HepG2 (cell line): Measurements from ENCODE around the gene PPM1H. TPM values are rescaled to one million over a fixed set of nuclear protein-coding genes. Genes with fewer than 3 reads are reported as not detected.

Experiments used
- ATAC-seq: fragments of 200-7000 bp; cut with Tn5 transposase; 3 replicates; pipeline ENCODE4 v1.9.1; 2020; ENCODE audit warnings: mild to moderate bottlenecking, moderate library complexity
- BruUV-seq: library from RNA; stranded (reverse); fragments of 400-500 nt; replicated peaks from 2 replicates; lab custom pipeline; 2021; lab: Mats Ljungman, UMichigan
- CTCF ChIA-PET: fragments of 300-600 bp; formaldehyde crosslinking; extraction: SDS; loops from one replicate; lab custom pipeline; 2021; ENCODE audit warnings: low total read pairs, inconsistent platforms, low intra/inter-chr PET ratio; lab: Yijun Ruan, JAX
- POLR2A ChIA-PET: fragments of 350-600 bp; sonication (Branson Sonifier 250); formaldehyde crosslinking; loops from one replicate; lab custom pipeline; 2020; ENCODE audit warnings: antibody characterized with exemption, inconsistent platforms; lab: Yijun Ruan, JAX
- DNase-seq: peaks from one replicate; pipeline ENCODE4 v3.0.0-alpha.2; 2015; ENCODE audit warnings: low spot score
- FAIRE-seq: peaks from 3 replicates; lab custom pipeline; 2011; peaks lifted over from hg19 to GRCh38; lab: Jason Lieb, UNC
- H2AFZ ChIP-seq: one replicate; pipeline ENCODE4 v1.6.1; 2011; ENCODE audit warnings: low read length, inconsistent platforms
- H3K27ac ChIP-seq: fragments of 300-600 bp; 3 replicates; pipeline ENCODE4 v1.8.0; 2011; ENCODE audit warnings: mixed run types, mild to moderate bottlenecking, mixed read lengths, low read length, inconsistent platforms; ENCODE audit not compliant: insufficient read depth; ENCODE audit errors: extremely low read length
- H3K27me3 ChIP-seq, 2 experiments: fragments of 200-600 bp in 1 of 2; 2 replicates in 1 of 2; 3 replicates in 1 of 2; pipeline versions ENCODE4 v1.6.0 to v1.8.0; 2011; ENCODE audit warnings: low read length in 2 of 2, mild to moderate bottlenecking in 2 of 2, moderate library complexity in 2 of 2, inconsistent platforms in 1 of 2; ENCODE audit not compliant: insufficient read depth in 2 of 2, control insufficient read depth in 1 of 2
- H3K36me3 ChIP-seq, 2 experiments: fragments of 200-600 bp in 1 of 2; replicated peaks in 1 of 2; 2 replicates in 1 of 2; 3 replicates in 1 of 2; pipeline versions ENCODE4 v1.5.1 to v1.8.0; 2011; ENCODE audit warnings: low read length in 2 of 2, inconsistent platforms in 1 of 2; ENCODE audit not compliant: insufficient read depth in 2 of 2, control insufficient read depth in 1 of 2
- H3K4me1 ChIP-seq: 2 replicates; pipeline ENCODE4 v1.5.1; 2012; ENCODE audit warnings: low read length, inconsistent platforms; ENCODE audit not compliant: insufficient read depth
- H3K4me2 ChIP-seq: 2 replicates; pipeline ENCODE4 v1.6.0; 2011; ENCODE audit warnings: low read depth, low read length, inconsistent platforms
- H3K4me3 ChIP-seq, 3 experiments: fragments of 200-600 bp in 1 of 3; sonication (generic), shearing (Covaris generic) in 1 of 3; replicated peaks in 1 of 3; 2 replicates each; pipeline ENCODE4 v1.5.1; 2011 to 2016; ENCODE audit warnings: low read length in 3 of 3, inconsistent platforms in 2 of 3, low read depth in 2 of 3, mild to moderate bottlenecking in 2 of 3, control low read depth in 1 of 3, mixed read lengths in 1 of 3; ENCODE audit not compliant: insufficient read depth in 1 of 3
- H3K79me2 ChIP-seq: one replicate; pipeline ENCODE4 v1.6.1; 2011; ENCODE audit warnings: low read length, inconsistent platforms; ENCODE audit not compliant: insufficient read depth
- H3K9ac ChIP-seq: 2 replicates; pipeline ENCODE4 v1.6.0; 2011; ENCODE audit warnings: mild to moderate bottlenecking, low read depth, low read length, inconsistent platforms; ENCODE audit not compliant: insufficient read depth
- H3K9me3 ChIP-seq: 2 replicates; pipeline ENCODE4 v1.5.1; 2012; ENCODE audit warnings: mild to moderate bottlenecking, low read length
- H4K20me1 ChIP-seq: 2 replicates; pipeline ENCODE4 v1.6.0; 2011; ENCODE audit warnings: inconsistent platforms, mild to moderate bottlenecking, low read length, moderate library complexity; ENCODE audit not compliant: insufficient read depth
- E2F5 ChIP-seq: sonication (generic); formaldehyde crosslinking; conservative IDR thresholded peaks from 2 replicates; pipeline ENCODE4 v1.4.0; 2020; ENCODE audit warnings: missing genetic modification reagents
- ELF4 ChIP-seq: sonication (generic); formaldehyde crosslinking; IDR thresholded peaks from 2 replicates; pipeline ENCODE4 v1.5.0; 2020; ENCODE audit warnings: missing genetic modification reagents, mild to moderate bottlenecking, moderate library complexity, borderline replicate concordance
- HNRNPUL1 ChIP-seq: fragments of 200-400 bp; formaldehyde crosslinking; IDR thresholded peaks from 2 replicates; pipeline ENCODE4 v1.6.1; 2017; ENCODE audit warnings: low read depth, mild to moderate bottlenecking, low read length, moderate library complexity
- MIXL1 ChIP-seq: IDR thresholded peaks from 2 replicates; pipeline ENCODE4 v1.6.1; 2016
- NFIC ChIP-seq: IDR thresholded peaks from 2 replicates; pipeline ENCODE4 v1.6.1; 2012; ENCODE audit warnings: mild to moderate bottlenecking, low read length, inconsistent platforms
- PAF1 ChIP-seq: IDR thresholded peaks from 2 replicates; pipeline ENCODE4 v1.6.1; 2016; ENCODE audit warnings: missing genetic modification reagents, missing compliant biosample characterization
- RARA ChIP-seq: IDR thresholded peaks from 2 replicates; pipeline ENCODE4 v1.6.1; 2016; ENCODE audit warnings: missing genetic modification reagents, missing compliant biosample characterization
- RFXAP ChIP-seq: sonication (generic); formaldehyde crosslinking; IDR thresholded peaks from 2 replicates; pipeline ENCODE4 v1.4.0; 2020; ENCODE audit warnings: missing genetic modification reagents, borderline replicate concordance
- ZBTB20 ChIP-seq: sonication (generic); formaldehyde crosslinking; IDR thresholded peaks from 2 replicates; pipeline ENCODE4 v1.8.1; 2023; ENCODE audit warnings: missing genetic modification reagents, low read depth, mild to moderate bottlenecking, borderline replicate concordance
- ZBTB33 ChIP-seq: sonication (generic); formaldehyde crosslinking; IDR thresholded peaks from 2 replicates; pipeline ENCODE4 v1.4.0; 2020; ENCODE audit warnings: missing genetic modification reagents
- ZFP36 ChIP-seq: fragments of 150-350 bp; IDR thresholded peaks from 2 replicates; pipeline ENCODE4 v1.6.1; 2018; ENCODE audit warnings: borderline replicate concordance, low read length, low read depth; ENCODE audit not compliant: partially characterized antibody
- ZFP91 ChIP-seq: sonication (generic); formaldehyde crosslinking; IDR thresholded peaks from 2 replicates; pipeline ENCODE4 v1.9.0; 2022; ENCODE audit warnings: missing genetic modification reagents, mild to moderate bottlenecking, borderline replicate concordance
- ZNF563 ChIP-seq: sonication (generic); formaldehyde crosslinking; IDR thresholded peaks from 2 replicates; pipeline ENCODE4 v1.8.0; 2022; ENCODE audit warnings: mild to moderate bottlenecking, moderate library complexity, missing genetic modification reagents
- ZNF83 ChIP-seq: sonication (generic); formaldehyde crosslinking; IDR thresholded peaks from 2 replicates; pipeline ENCODE4 v1.4.0; 2020; ENCODE audit warnings: missing genetic modification reagents, mild to moderate bottlenecking, borderline replicate concordance
- WGBS: methylation state at CpG from one replicate; pipeline ENCODE4 v1.1.6; 2017; ENCODE audit warnings: low lambda C conversion rate; 5-methylcytosine and 5-hydroxymethylcytosine counted together
- in situ Hi-C: cut with HindIII; loops from 2 replicates; pipeline ENCODE4 v1.10.0; 2017; ENCODE audit warnings: low pct_unique_long_range_greater_than_20kb; ENCODE audit not compliant: extremely low pct_ligation_motif_present
- intact Hi-C: fragments of 100-400 bp; cut with micrococcal nuclease; formaldehyde crosslinking; loops from one replicate; pipeline ENCODE4 v1.10.0; 2022; ENCODE audit not compliant: unreplicated experiment
- polyA plus RNA-seq, 8 experiments: library from polyadenylated mRNA; depleted of rRNA in 3 of 8; stranded (reverse) in 7 of 8; unstranded in 1 of 8; fragments of >200 nt; fragmentation: Illumina TruSeq in 4 of 8; extraction: Trizol in 4 of 8; gene quantifications; 2 replicates each; pipeline versions ENCODE4 v1.2.1 to v1.2.3, GENCODE V29; 2011 to 2016; ENCODE audit warnings: low read depth in 4 of 8, missing spikeins in 1 of 8, mixed read lengths in 1 of 8; ENCODE audit not compliant: insufficient read depth in 1 of 8
- total RNA-seq, 5 experiments: library from RNA; depleted of rRNA; stranded (reverse); fragments of >200 nt; fragmentation: Illumina TruSeq; extraction: Trizol; gene quantifications; 2 replicates each; pipeline ENCODE4 v1.2.3, GENCODE V29; 2016; ENCODE audit warnings: low read depth in 1 of 5
- TF ChIP-seq, protein P1 (sequence below): sonication (generic); formaldehyde crosslinking; IDR thresholded peaks from 2 replicates; pipeline ENCODE4 v1.5.0; 2020; ENCODE audit warnings: missing genetic modification reagents, mild to moderate bottlenecking, borderline replicate concordance
- TF ChIP-seq, protein P2 (sequence below): IDR thresholded peaks from 2 replicates; pipeline ENCODE4 v1.6.1; 2016; ENCODE audit warnings: missing genetic modification reagents, missing compliant biosample characterization

PPM1H gene
- total and polyA plus RNA-seq, 2 of the 13 experiments (the other 11 are each of a cell fraction or from before 2014, with no cell fraction given), result 29.1 to 38.1 TPM

DNA sequence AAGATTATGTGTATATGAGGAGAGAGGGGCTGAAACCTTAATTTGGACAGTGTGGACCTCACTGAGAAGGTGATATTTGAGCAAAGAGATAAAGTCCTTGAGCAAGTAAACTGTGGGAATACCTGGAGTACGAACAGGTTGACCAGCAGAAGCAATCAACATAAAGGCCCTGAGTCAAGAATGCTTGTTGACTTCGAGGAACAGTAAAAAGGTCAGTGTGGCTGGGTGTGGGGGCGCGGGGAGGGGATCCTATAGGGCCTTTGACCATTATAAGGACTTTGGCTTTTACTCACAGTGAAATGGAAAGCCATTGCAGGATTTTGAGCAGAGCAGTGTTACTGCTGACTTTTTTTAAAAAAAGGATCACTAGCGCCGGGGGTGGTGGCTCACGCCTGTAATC is 34.7 kb upstream of the PPM1H start (continued):
- TF ChIP-seq ZBTB33 (CRISPR knock-in tag), result 0 out of 2 replicates have a peak, but pooled peaks have one; percentile 34
- peak; percentile 53 for TF ChIP-seq RARA (CRISPR knock-in tag)
- no peak for TF ChIP-seq NFIC
- TF ChIP-seq, protein P1, sequence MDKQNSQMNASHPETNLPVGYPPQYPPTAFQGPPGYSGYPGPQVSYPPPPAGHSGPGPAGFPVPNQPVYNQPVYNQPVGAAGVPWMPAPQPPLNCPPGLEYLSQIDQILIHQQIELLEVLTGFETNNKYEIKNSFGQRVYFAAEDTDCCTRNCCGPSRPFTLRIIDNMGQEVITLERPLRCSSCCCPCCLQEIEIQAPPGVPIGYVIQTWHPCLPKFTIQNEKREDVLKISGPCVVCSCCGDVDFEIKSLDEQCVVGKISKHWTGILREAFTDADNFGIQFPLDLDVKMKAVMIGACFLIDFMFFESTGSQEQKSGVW (CRISPR knock-in tag), result no peak

- 2% methylated on average over 2 of the region's 2 CpGs for WGBS
- H2AFZ ChIP-seq, result no peak overlapping the region
- in situ Hi-C loops, result no loop called here
- ATAC-seq, result no peak
- no peaks in the 10 kb centered on the region for H3K79me2 ChIP-seq
- POLR2A ChIA-PET, result interaction anchor here (0.6 to 1.0 kb wide), 2 partner anchors 33 to 104 kb away, joined by 3 read pairs; partner anchors contain the start of gene PPM1H
- no peaks in the 10 kb centered on the region for H4K20me1 ChIP-seq
- DNase-seq, result no peak
- H3K36me3 ChIP-seq, result no peaks in the 10 kb centered on the region
- H3K9ac ChIP-seq, result peak overlapping the region; percentile 68
- H3K9me3 ChIP-seq, result no peaks in the 10 kb centered on the region
- H3K27me3 ChIP-seq, result no peaks in the 10 kb centered on the region
- peaks cover 98% of the 10 kb centered on the region for H3K4me1 ChIP-seq
- CTCF ChIA-PET, result no interaction called here
- intact Hi-C loops, result loop anchor here (1.0 to 2.0 kb wide), 3 partner anchors 10 to 75 kb away; partner anchors contain the start of gene PPM1H
- FAIRE-seq, result no peak
- BruUV-seq, result no TSS peak
- TF ChIP-seq E2F5 (CRISPR knock-in tag) (no peak), RFXAP (no peak), PAF1 (CRISPR knock-in tag) (no peak), MIXL1 (CRISPR knock-in tag) (no peak), ZBTB20 (no peak), HNRNPUL1 (no peak), ZFP36 (no peak), ZNF83 (CRISPR knock-in tag) (no peak), ZNF563 (no peak), ZFP91 (no peak), ELF4 (CRISPR knock-in tag) (no peak), RARA (CRISPR knock-in tag) (no peak)
- TF ChIP-seq, protein P2, sequence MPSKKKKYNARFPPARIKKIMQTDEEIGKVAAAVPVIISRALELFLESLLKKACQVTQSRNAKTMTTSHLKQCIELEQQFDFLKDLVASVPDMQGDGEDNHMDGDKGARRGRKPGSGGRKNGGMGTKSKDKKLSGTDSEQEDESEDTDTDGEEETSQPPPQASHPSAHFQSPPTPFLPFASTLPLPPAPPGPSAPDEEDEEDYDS (CRISPR knock-in tag), result no peak
- peak overlapping the region; percentile 97 for H3K27ac ChIP-seq
- H3K4me2 ChIP-seq, result peak overlapping the region; percentile 65
- H3K4me3 ChIP-seq, result peak overlapping the region in 1 of 3 experiments; percentile 39; a peak in 2 of 6 replicates
These were observed 32.8 kb upstream of the PPM1H start for GRCh38 chr12:62967701-62968100.
